Measurements from ENCODE around the gene ZNF789. TPM values are rescaled to one million over a fixed set of nuclear protein-coding genes. Genes with fewer than 3 reads are reported as not detected.

ZNF789 gene
- total RNA-seq, 4 donors from 2014 or later = 23.8 to 44.8 (median 36.8) TPM

- H3K9me3 ChIP-seq = no peaks in the 10 kb centered on the region
- TF ChIP-seq, protein P1, sequence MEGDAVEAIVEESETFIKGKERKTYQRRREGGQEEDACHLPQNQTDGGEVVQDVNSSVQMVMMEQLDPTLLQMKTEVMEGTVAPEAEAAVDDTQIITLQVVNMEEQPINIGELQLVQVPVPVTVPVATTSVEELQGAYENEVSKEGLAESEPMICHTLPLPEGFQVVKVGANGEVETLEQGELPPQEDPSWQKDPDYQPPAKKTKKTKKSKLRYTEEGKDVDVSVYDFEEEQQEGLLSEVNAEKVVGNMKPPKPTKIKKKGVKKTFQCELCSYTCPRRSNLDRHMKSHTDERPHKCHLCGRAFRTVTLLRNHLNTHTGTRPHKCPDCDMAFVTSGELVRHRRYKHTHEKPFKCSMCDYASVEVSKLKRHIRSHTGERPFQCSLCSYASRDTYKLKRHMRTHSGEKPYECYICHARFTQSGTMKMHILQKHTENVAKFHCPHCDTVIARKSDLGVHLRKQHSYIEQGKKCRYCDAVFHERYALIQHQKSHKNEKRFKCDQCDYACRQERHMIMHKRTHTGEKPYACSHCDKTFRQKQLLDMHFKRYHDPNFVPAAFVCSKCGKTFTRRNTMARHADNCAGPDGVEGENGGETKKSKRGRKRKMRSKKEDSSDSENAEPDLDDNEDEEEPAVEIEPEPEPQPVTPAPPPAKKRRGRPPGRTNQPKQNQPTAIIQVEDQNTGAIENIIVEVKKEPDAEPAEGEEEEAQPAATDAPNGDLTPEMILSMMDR (IDR thresholded peaks at IDR 0.05) = no peak
- TF ChIP-seq POLR2A (IDR thresholded peaks at IDR 0.05) = peak in 1 of 2 donors; percentile 66
- H3K4me1 ChIP-seq = peaks cover 0 to 33% (median 8%) of the 10 kb centered on the region in 4 donors
- H3K27ac ChIP-seq = peak overlapping the region; percentile 86 to 94 (median 90)
- H3K27me3 ChIP-seq = no peaks in the 10 kb centered on the region
- DNase-seq = no peak
- H3K4me3 ChIP-seq = peak overlapping the region; percentile 62 to 81 (median 78)
- no peaks in the 10 kb centered on the region for H3K36me3 ChIP-seq
These were observed 32.6 kb downstream of the ZNF789 start for GRCh38 chr7:99505324-99505662.

DNA sequence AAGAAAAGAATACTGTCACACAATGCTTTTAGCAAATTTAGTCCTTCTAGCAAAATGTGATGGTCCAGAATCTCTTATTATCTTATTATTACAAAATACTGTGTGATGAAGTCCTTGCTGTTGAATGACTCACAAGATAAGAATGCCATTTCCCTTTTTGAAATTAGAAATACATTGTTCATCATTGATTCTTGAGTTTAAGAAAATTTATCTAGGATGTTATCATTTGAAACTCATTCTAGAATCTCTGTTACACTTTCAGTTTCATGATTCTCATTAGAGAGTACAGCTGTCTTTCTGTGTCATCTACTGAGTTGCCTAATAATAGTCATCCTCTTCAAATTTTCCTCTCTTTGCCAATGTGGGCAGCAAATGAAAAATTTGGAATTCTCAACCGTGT, 41.4 kb downstream of the ZNF789 start:
- Histone ChIP-seq H3K4me1 (no peaks in the 10 kb centered on the region), H3K36me3 (peaks cover 0 to 52% (median 0%) of the 10 kb centered on the region in 3 donors), H3K9me3 (no peaks in the 10 kb centered on the region), H3K27me3 (no peaks in the 10 kb centered on the region), H3K4me3 (no peak overlapping the region), H3K27ac (no peak overlapping the region)
- TF ChIP-seq, protein P1 (IDR thresholded peaks at IDR 0.05) = no peak
- no peak for TF ChIP-seq POLR2A (IDR thresholded peaks at IDR 0.05)
- DNase-seq = no peak

- no peak for TF ChIP-seq POLR2A (IDR thresholded peaks at IDR 0.05)
- TF ChIP-seq, protein P1 (IDR thresholded peaks at IDR 0.05) = no peak
- peaks cover 0 to 65% (median 0%) of the 10 kb centered on the region in 3 donors for H3K36me3 ChIP-seq
These were observed 48.7 kb downstream of the ZNF789 start for GRCh38 chr7:99521399-99521798.

GRCh38 chr7:99525713-99526440, 53.2 kb downstream of the ZNF789 start:
- TF ChIP-seq POLR2A (IDR thresholded peaks at IDR 0.05) = no peak
- TF ChIP-seq, protein P1 (IDR thresholded peaks at IDR 0.05) = peak in 3 of 6 experiments; percentile 35 to 53 (median 44)
- DNase-seq = peak in 1 of 3 donors; percentile 63
- H3K27ac ChIP-seq = no peak overlapping the region
- peaks cover 0 to 13% (median 2%) of the 10 kb centered on the region in 4 donors for H3K9me3 ChIP-seq
- H3K4me3 ChIP-seq = no peak overlapping the region
- H3K4me1 ChIP-seq = no peaks in the 10 kb centered on the region
- H3K36me3 ChIP-seq = peaks cover 0 to 77% (median 0%) of the 10 kb centered on the region in 3 donors
- no peaks in the 10 kb centered on the region for H3K27me3 ChIP-seq

More at GRCh38 chr7:99521399-99521798, 48.7 kb downstream of the ZNF789 start:
- Histone ChIP-seq H3K4me3 (no peak overlapping the region), H3K4me1 (no peaks in the 10 kb centered on the region), H3K9me3 (no peaks in the 10 kb centered on the region), H3K27me3 (no peaks in the 10 kb centered on the region), H3K27ac (no peak overlapping the region)
- DNase-seq = no peak

DNA sequence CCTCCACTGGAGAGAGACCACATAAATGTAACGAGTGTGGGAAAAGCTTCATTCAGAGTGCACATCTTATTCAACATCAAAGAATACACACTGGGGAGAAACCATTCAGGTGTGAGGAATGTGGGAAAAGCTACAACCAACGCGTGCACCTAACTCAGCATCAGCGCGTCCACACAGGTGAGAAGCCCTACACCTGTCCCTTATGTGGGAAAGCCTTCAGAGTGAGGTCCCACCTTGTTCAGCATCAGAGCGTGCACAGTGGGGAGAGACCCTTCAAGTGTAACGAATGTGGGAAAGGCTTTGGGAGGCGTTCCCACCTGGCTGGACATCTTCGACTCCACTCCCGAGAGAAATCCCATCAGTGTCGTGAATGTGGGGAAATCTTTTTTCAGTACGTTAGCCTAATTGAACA, 58.7 kb downstream of the ZNF789 start:
- Histone ChIP-seq H3K36me3 (peaks cover 0 to 70% (median 4%) of the 10 kb centered on the region in 3 donors), H3K27me3 (no peaks in the 10 kb centered on the region), H3K27ac (no peak overlapping the region), H3K9me3 (peaks cover 0 to 40% (median 12%) of the 10 kb centered on the region in 4 donors), H3K4me3 (no peak overlapping the region), H3K4me1 (no peaks in the 10 kb centered on the region)
- TF ChIP-seq, protein P1 (IDR thresholded peaks at IDR 0.05) = no peak
- no peak for TF ChIP-seq POLR2A (IDR thresholded peaks at IDR 0.05)
- DNase-seq = no peak

All from Peyer's patch (tissue), 4 donors.